GM18951 (cell line): Measurements from ENCODE around the gene LRRC4B.

Experiments
- POLR2A ChIP-seq: IDR thresholded peaks from 4 replicates; pipeline ENCODE4 v1.6.1; 2011; ENCODE audit warnings: mild to moderate bottlenecking; ENCODE audit not compliant: insufficient read length, insufficient read depth; ENCODE audit errors: extremely low read depth
- in situ Hi-C: fragments of 300-500 bp; cut with MboI; formaldehyde crosslinking; loops from one replicate; pipeline ENCODE4 v1.12.0; 2022; ENCODE audit warnings: low sequenced_read_pairs, mixed read lengths, inconsistent platforms; ENCODE audit not compliant: unreplicated experiment

The LRRC4B gene

GRCh38 chr19:50553134-50553703, 15.0 kb downstream of the LRRC4B start:
- no peak for TF ChIP-seq POLR2A

GRCh38 chr19:50552540-50552939, 15.7 kb downstream of the LRRC4B start:
- in situ Hi-C loops, result no loop called here
- no peak for TF ChIP-seq POLR2A

More at GRCh38 chr19:50553134-50553703, 15.0 kb downstream of the LRRC4B start:
- in situ Hi-C loops, result no loop called here

- in situ Hi-C loops, result no loop called here
- TF ChIP-seq POLR2A, result no peak
Observed at GRCh38 chr19:50551715-50552187, 16.5 kb downstream of the LRRC4B start.

GRCh38 chr19:50551034-50551714, 17.1 kb downstream of the LRRC4B start:
- in situ Hi-C loops, result no loop called here
- no peak for TF ChIP-seq POLR2A

GRCh38 chr19:50550594-50550966, 17.7 kb downstream of the LRRC4B start:
- in situ Hi-C loops, result no loop called here
- TF ChIP-seq POLR2A, result no peak

- no peak for TF ChIP-seq POLR2A
- in situ Hi-C loops, result no loop called here
Observed at GRCh38 chr19:50549927-50550593, 18.2 kb downstream of the LRRC4B start.

GRCh38 chr19:50549059-50549926, 18.9 kb downstream of the LRRC4B start:
- no peak for TF ChIP-seq POLR2A
- in situ Hi-C loops, result no loop called here

GRCh38 chr19:50548191-50549058, 19.8 kb downstream of the LRRC4B start:
- in situ Hi-C loops, result no loop called here

GRCh38 chr19:50547385-50548190, 20.6 kb downstream of the LRRC4B start:
- no peak for TF ChIP-seq POLR2A
- in situ Hi-C loops, result no loop called here

More at GRCh38 chr19:50548191-50549058, 19.8 kb downstream of the LRRC4B start:
- TF ChIP-seq POLR2A, result no peak

GRCh38 chr19:50546527-50547221, 21.6 kb downstream of the LRRC4B start:
- in situ Hi-C loops, result no loop called here
- TF ChIP-seq POLR2A, result no peak

GRCh38 chr19:50542943-50543342, 25.3 kb downstream of the LRRC4B start:
- in situ Hi-C loops, result no loop called here
- no peak for TF ChIP-seq POLR2A
